GM12892 (cell line): ENCODE measurements around the gene RNF146.

Source experiments
- POLR2A ChIP-seq: IDR thresholded peaks from 2 replicates; pipeline ENCODE4 v1.6.1; 2011; ENCODE audit warnings: low read depth, low read length, control low read depth
- TAF1 ChIP-seq: IDR thresholded peaks from 2 replicates; pipeline ENCODE4 v1.6.1; 2011; ENCODE audit warnings: low read depth, mild to moderate bottlenecking, control low read depth, low read length, borderline replicate concordance

GRCh38 chr6:127297502-127298070 lies 30.9 kb downstream of the RNF146 start:
- TF ChIP-seq POLR2A (no peak), TAF1 (no peak)
